Liver (tissue), 9 donors: ENCODE measurements around the gene ARHGEF19. TPM values are rescaled to one million over a fixed set of nuclear protein-coding genes. Genes with fewer than 3 reads are reported as not detected.

ENCODE experiments used
- DNase-seq: peaks from one replicate; pipeline ENCODE4 v3.0.0-alpha.2; 2017; ENCODE audit warnings: low spot score
- H3K27ac ChIP-seq, 2 donors: one replicate each; pipeline ENCODE4 v1.7.0; 2013; ENCODE audit warnings: inconsistent platforms in 2 of 2, low read length in 2 of 2, control low read depth in 1 of 2, low read depth in 1 of 2, mild to moderate bottlenecking in 1 of 2
- H3K27me3 ChIP-seq, 4 donors: one replicate each; pipeline versions ENCODE4 v1.6.1 to v1.7.0; 2013; ENCODE audit warnings: low read length in 3 of 4, inconsistent platforms in 1 of 4, mild to moderate bottlenecking in 1 of 4, moderate library complexity in 1 of 4; ENCODE audit not compliant: control insufficient read depth in 4 of 4, insufficient read depth in 4 of 4
- H3K36me3 ChIP-seq, 4 donors: one replicate each; pipeline versions ENCODE4 v1.6.1 to v1.7.0; 2013; ENCODE audit warnings: low read length in 3 of 4, mild to moderate bottlenecking in 3 of 4, low read depth in 1 of 4, moderate library complexity in 1 of 4; ENCODE audit not compliant: control insufficient read depth in 4 of 4, insufficient read depth in 3 of 4
- H3K4me1 ChIP-seq, 4 donors: one replicate each; pipeline versions ENCODE4 v1.6.1 to v1.7.0; 2013; ENCODE audit warnings: low read length in 3 of 4, mild to moderate bottlenecking in 3 of 4, moderate library complexity in 1 of 4; ENCODE audit not compliant: control insufficient read depth in 4 of 4, insufficient read depth in 4 of 4
- H3K4me3 ChIP-seq, 3 donors: one replicate each; pipeline versions ENCODE4 v1.6.1 to v1.7.0; 2013; ENCODE audit warnings: low read length in 3 of 3, control low read depth in 1 of 3, low read depth in 1 of 3, mild to moderate bottlenecking in 1 of 3
- H3K9ac ChIP-seq, 2 donors: one replicate each; pipeline ENCODE4 v1.7.0; 2013; ENCODE audit warnings: low read length in 2 of 2, mild to moderate bottlenecking in 2 of 2, moderate library complexity in 2 of 2, control low read depth in 1 of 2, low read depth in 1 of 2
- H3K9me3 ChIP-seq, 4 donors: one replicate each; pipeline versions ENCODE4 v1.6.1 to v1.7.0; 2013; ENCODE audit warnings: low read length in 3 of 4; ENCODE audit not compliant: control insufficient read depth in 4 of 4
- EGR1 ChIP-seq, 2 donors: IDR thresholded peaks; 2 replicates each; pipeline ENCODE4 v1.6.1; 2016 to 2018; ENCODE audit warnings: antibody characterized with exemption in 2 of 2, low read depth in 2 of 2
- FOXA1 ChIP-seq: IDR thresholded peaks from 2 replicates; pipeline ENCODE4 v1.6.1; 2016; ENCODE audit warnings: antibody characterized with exemption
- FOXA2 ChIP-seq: IDR thresholded peaks from 2 replicates; pipeline ENCODE4 v1.6.1; 2016; ENCODE audit warnings: antibody characterized with exemption
- GABPA ChIP-seq, 2 donors: IDR thresholded peaks in 1 of 2; conservative IDR thresholded peaks in 1 of 2; 2 replicates each; pipeline ENCODE4 v1.6.1; 2016; ENCODE audit warnings: antibody characterized with exemption in 2 of 2, mild to moderate bottlenecking in 1 of 2, moderate library complexity in 1 of 2
- HNF4A ChIP-seq, 2 donors: conservative IDR thresholded peaks; 2 replicates each; pipeline ENCODE4 v1.6.1; 2016; ENCODE audit warnings: antibody characterized with exemption in 2 of 2, mild to moderate bottlenecking in 2 of 2
- HNF4G ChIP-seq: IDR thresholded peaks from 2 replicates; pipeline ENCODE4 v1.6.1; 2016; ENCODE audit warnings: antibody characterized with exemption
- JUND ChIP-seq, 2 donors: IDR thresholded peaks; 2 replicates each; pipeline ENCODE4 v1.6.1; 2016; ENCODE audit warnings: antibody characterized with exemption in 2 of 2
- NR2F2 ChIP-seq: IDR thresholded peaks from 2 replicates; pipeline ENCODE4 v1.6.1; 2016; ENCODE audit warnings: antibody characterized with exemption
- RAD21 ChIP-seq, 2 donors: IDR thresholded peaks; 2 replicates each; pipeline ENCODE4 v1.6.1; 2016; ENCODE audit warnings: antibody characterized with exemption in 2 of 2, mild to moderate bottlenecking in 2 of 2
- RXRA ChIP-seq, 2 donors: IDR thresholded peaks; 2 replicates each; pipeline ENCODE4 v1.6.1; 2017 to 2018; ENCODE audit warnings: antibody characterized with exemption in 2 of 2, mild to moderate bottlenecking in 1 of 2
- SP1 ChIP-seq: IDR thresholded peaks from 2 replicates; pipeline ENCODE4 v1.6.1; 2018; ENCODE audit warnings: antibody characterized with exemption, mild to moderate bottlenecking
- TAF1 ChIP-seq: conservative IDR thresholded peaks from 2 replicates; pipeline ENCODE4 v1.6.1; 2016; ENCODE audit warnings: antibody characterized with exemption, mild to moderate bottlenecking
- YY1 ChIP-seq: IDR thresholded peaks from 2 replicates; pipeline ENCODE4 v1.6.1; 2016; ENCODE audit warnings: antibody characterized with exemption, mild to moderate bottlenecking
- WGBS: extraction: QIAGEN DNeasy Blood & Tissue Kit; methylation state at CpG from one replicate; pipeline ENCODE4 v1.1.7; 2013; 5-methylcytosine and 5-hydroxymethylcytosine counted together
- polyA plus RNA-seq, 2 donors: library from polyadenylated mRNA; stranded (reverse) in 1 of 2; unstranded in 1 of 2; fragments of 200-250 nt in 1 of 2; fragments of >200 nt in 1 of 2; fragmentation: Nextera tagmentation in 1 of 2; extraction: Ambion mirVana in 1 of 2; gene quantifications; one replicate each; pipeline versions ENCODE4 v1.2.1 to v1.2.3, GENCODE V29; 2013 to 2015
- total RNA-seq, 2 donors: library from RNA; depleted of rRNA; stranded (reverse); fragments of >200 nt; gene quantifications; one replicate each; pipeline ENCODE4 v1.2.3, GENCODE V29; 2014
- TF ChIP-seq, protein P1 (sequence below): fragments of 150-350 bp; IDR thresholded peaks from 2 replicates; pipeline ENCODE4 v1.5.1; 2017; ENCODE audit warnings: improper control_type of control experiment, low read depth, low read length; ENCODE audit not compliant: missing input control
- TF ChIP-seq, protein P2 (sequence below): IDR thresholded peaks from 2 replicates; pipeline ENCODE4 v1.6.1; 2016; ENCODE audit warnings: antibody characterized with exemption
- TF ChIP-seq, protein P3 (sequence below): IDR thresholded peaks from 2 replicates; pipeline ENCODE4 v1.6.1; 2016; ENCODE audit warnings: antibody characterized with exemption
- TF ChIP-seq, protein P4 (sequence below): IDR thresholded peaks from 2 replicates; pipeline ENCODE4 v1.6.1; 2016; ENCODE audit warnings: antibody characterized with exemption
- donor health status: healthy.
- donor health status: healthy.
- donor health status: healthy.
- donor health status: healthy.
- donor health status: healthy.

ARHGEF19 gene
- total and polyA plus RNA-seq, 4 donors, result 0.79 to 3.2 (median 2.5) TPM

DNA sequence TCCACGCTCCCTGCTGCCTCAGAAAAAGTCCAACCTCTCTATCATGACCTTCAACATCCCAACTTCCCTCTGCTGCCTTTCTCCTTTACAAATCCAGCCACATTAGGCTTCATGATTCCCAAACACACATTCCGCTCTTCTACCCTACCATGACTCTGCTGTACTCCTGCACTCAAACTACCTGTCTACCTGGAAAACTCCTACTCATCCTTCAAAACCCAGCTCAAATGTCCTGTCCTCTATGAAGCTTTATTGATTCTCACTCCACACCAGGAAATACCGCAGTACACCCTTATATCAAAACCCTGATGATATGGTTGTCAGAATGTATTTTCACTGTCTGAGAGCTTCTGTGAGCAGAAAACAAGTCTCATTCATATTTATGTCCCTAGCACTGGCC, 8.9 kb downstream of the ARHGEF19 start:
- H3K4me1 ChIP-seq, result peaks cover 0 to 7% (median under 1%) of the 10 kb centered on the region in 4 donors
- H3K9ac ChIP-seq, result no peak overlapping the region
- 59% methylated on average over 3 of the region's 3 CpGs for whole genome bisulfite sequencing
- no peak for TF ChIP-seq EGR1 (IDR thresholded peaks at IDR 0.05; ENCODE audit: low read depth in 2 of 2)
- TF ChIP-seq, protein P1, sequence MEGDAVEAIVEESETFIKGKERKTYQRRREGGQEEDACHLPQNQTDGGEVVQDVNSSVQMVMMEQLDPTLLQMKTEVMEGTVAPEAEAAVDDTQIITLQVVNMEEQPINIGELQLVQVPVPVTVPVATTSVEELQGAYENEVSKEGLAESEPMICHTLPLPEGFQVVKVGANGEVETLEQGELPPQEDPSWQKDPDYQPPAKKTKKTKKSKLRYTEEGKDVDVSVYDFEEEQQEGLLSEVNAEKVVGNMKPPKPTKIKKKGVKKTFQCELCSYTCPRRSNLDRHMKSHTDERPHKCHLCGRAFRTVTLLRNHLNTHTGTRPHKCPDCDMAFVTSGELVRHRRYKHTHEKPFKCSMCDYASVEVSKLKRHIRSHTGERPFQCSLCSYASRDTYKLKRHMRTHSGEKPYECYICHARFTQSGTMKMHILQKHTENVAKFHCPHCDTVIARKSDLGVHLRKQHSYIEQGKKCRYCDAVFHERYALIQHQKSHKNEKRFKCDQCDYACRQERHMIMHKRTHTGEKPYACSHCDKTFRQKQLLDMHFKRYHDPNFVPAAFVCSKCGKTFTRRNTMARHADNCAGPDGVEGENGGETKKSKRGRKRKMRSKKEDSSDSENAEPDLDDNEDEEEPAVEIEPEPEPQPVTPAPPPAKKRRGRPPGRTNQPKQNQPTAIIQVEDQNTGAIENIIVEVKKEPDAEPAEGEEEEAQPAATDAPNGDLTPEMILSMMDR, result no peak
- H3K27ac ChIP-seq, result no peak overlapping the region
- no peak for DNase-seq
- no peaks in the 10 kb centered on the region for H3K36me3 ChIP-seq
- no peak overlapping the region for H3K4me3 ChIP-seq
- H3K9me3 ChIP-seq, result no peaks in the 10 kb centered on the region
- no peaks in the 10 kb centered on the region for H3K27me3 ChIP-seq

DNA sequence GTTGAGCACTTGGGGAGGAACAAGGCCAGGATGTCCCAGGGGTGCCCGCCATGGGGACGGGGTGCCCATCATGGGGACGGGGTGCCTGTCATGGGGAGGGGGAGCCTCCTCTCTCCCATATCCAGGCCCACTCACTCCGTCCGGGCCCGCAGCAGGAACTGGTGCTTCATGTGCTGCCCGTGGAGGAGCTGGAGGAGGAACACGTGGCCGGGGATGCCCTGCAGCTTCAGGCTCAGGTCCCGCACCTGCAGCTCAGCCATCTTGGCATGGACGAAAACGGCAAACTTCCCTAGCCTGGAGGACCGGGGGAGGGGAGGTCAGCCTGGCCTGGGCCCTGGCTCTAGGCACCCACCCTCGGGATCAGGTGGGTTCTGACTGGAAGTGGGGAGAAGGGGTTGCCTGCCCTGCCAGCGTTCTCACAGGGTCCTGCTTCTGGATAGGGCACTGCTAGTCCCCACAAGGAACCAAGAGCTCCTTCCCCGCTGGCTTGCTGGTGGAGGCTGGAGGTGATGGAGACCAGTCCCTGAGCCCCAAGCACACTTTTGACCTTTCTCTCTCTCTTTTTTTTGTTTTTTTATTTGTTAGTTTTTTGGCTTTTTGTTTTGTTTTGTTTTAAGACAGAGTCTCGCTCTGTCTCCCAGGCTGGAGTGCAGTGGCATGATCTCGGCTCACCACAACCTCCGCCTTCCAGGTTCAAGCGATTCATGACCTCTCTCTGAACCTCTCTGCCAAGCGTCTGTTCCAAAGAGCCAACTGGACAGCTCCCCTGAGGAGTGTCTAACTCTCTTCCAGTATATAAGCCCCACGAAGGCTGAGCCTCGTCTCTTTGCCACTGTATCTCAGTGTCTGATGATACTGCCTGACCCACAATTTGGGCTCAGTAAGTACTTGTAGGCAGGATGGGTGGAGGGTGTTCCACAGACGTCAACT, 9.9 kb downstream of the ARHGEF19 start:
- no peak overlapping the region for H3K4me3 ChIP-seq
- no peak for DNase-seq
- no peak overlapping the region for H3K9ac ChIP-seq
- no peaks in the 10 kb centered on the region for H3K9me3 ChIP-seq
- no peaks in the 10 kb centered on the region for H3K27me3 ChIP-seq
- TF ChIP-seq, protein P2, sequence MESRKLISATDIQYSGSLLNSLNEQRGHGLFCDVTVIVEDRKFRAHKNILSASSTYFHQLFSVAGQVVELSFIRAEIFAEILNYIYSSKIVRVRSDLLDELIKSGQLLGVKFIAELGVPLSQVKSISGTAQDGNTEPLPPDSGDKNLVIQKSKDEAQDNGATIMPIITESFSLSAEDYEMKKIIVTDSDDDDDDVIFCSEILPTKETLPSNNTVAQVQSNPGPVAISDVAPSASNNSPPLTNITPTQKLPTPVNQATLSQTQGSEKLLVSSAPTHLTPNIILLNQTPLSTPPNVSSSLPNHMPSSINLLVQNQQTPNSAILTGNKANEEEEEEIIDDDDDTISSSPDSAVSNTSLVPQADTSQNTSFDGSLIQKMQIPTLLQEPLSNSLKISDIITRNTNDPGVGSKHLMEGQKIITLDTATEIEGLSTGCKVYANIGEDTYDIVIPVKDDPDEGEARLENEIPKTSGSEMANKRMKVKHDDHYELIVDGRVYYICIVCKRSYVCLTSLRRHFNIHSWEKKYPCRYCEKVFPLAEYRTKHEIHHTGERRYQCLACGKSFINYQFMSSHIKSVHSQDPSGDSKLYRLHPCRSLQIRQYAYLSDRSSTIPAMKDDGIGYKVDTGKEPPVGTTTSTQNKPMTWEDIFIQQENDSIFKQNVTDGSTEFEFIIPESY, result no peak
- TF ChIP-seq NR2F2 (no peak), JUND (IDR thresholded peaks at IDR 0.05) (no peak), SP1 (no peak), YY1 (no peak), RXRA (IDR thresholded peaks at IDR 0.05) (no peak), HNF4G (no peak), GABPA (IDR thresholded peaks at IDR 0.05 in 1 of 2, conservative IDR thresholded peaks at IDR 0.05 in 1 of 2) (no peak), TAF1 (no peak), FOXA1 (no peak), EGR1 (IDR thresholded peaks at IDR 0.05; ENCODE audit: low read depth in 2 of 2) (no peak), RAD21 (IDR thresholded peaks at IDR 0.05) (no peak)
- TF ChIP-seq, protein P3, sequence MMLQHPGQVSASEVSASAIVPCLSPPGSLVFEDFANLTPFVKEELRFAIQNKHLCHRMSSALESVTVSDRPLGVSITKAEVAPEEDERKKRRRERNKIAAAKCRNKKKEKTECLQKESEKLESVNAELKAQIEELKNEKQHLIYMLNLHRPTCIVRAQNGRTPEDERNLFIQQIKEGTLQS, result no peak
- WGBS, result 92% methylated on average over 24 of the region's 24 CpGs
- H3K4me1 ChIP-seq, result peaks cover 0 to 7% (median under 1%) of the 10 kb centered on the region in 4 donors
- H3K27ac ChIP-seq, result no peak overlapping the region
- no peaks in the 10 kb centered on the region for H3K36me3 ChIP-seq

DNA sequence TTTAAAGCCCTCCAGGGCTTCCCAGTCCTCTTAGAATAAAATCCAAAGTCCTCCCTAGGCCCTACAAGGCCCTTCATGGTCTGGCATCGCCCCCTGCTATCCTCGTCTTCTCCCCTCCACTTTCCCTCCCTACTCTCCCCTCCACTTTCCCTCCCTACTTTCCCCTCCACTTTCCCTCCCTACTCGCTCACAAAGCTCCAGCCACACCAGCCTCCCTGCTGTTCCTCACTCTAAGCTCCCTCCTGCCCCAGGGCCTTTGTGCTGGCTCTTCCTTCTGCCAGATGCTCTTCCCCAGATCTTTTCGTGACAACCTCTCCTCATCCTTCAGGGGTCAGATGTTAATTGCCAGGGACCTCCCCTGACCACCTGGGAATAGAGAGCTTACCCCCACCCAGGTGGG, 12.8 kb downstream of the ARHGEF19 start:
- DNase-seq, result no peak
- Histone ChIP-seq H3K9me3 (no peaks in the 10 kb centered on the region), H3K36me3 (no peaks in the 10 kb centered on the region), H3K27me3 (no peaks in the 10 kb centered on the region), H3K4me1 (no peaks in the 10 kb centered on the region), H3K27ac (no peak overlapping the region), H3K4me3 (no peak overlapping the region), H3K9ac (no peak overlapping the region)
- 96% methylated on average over 4 of the region's 4 CpGs for WGBS
- TF ChIP-seq NR2F2 (no peak), HNF4G (no peak), FOXA1 (no peak), YY1 (no peak), GABPA (IDR thresholded peaks at IDR 0.05 in 1 of 2, conservative IDR thresholded peaks at IDR 0.05 in 1 of 2) (no peak), RAD21 (IDR thresholded peaks at IDR 0.05) (no peak), TAF1 (no peak), SP1 (no peak), JUND (IDR thresholded peaks at IDR 0.05) (no peak), RXRA (IDR thresholded peaks at IDR 0.05) (no peak), HNF4A (conservative IDR thresholded peaks at IDR 0.05) (no peak), FOXA2 (no peak)
- TF ChIP-seq, protein P2, result no peak
- TF ChIP-seq, protein P1, result no peak
- TF ChIP-seq, protein P4, sequence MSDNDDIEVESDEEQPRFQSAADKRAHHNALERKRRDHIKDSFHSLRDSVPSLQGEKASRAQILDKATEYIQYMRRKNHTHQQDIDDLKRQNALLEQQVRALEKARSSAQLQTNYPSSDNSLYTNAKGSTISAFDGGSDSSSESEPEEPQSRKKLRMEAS, result no peak
